MM.1S (cell line): ENCODE results near the gene LDLRAD4.

Experiments used
- CTCF ChIP-seq: fragments of 300-600 bp; sonication (generic); IDR thresholded peaks from 2 replicates; pipeline ENCODE4 v1.5.1; 2016; ENCODE audit warnings: antibody characterized with exemption, low read length, mixed read lengths
- EZH2 ChIP-seq: fragments of 300-600 bp; sonication (generic); optimal IDR thresholded peaks from 2 replicates; pipeline ENCODE3; 2017; ENCODE audit warnings: low read depth, mild to moderate bottlenecking, antibody characterized with exemption, low read length, mixed read lengths
- EZH2phosphoT487 ChIP-seq: fragments of 300-600 bp; sonication (generic); IDR thresholded peaks from 2 replicates; pipeline ENCODE4 v1.6.1; 2018; ENCODE audit warnings: antibody characterized with exemption, low read length

DNA sequence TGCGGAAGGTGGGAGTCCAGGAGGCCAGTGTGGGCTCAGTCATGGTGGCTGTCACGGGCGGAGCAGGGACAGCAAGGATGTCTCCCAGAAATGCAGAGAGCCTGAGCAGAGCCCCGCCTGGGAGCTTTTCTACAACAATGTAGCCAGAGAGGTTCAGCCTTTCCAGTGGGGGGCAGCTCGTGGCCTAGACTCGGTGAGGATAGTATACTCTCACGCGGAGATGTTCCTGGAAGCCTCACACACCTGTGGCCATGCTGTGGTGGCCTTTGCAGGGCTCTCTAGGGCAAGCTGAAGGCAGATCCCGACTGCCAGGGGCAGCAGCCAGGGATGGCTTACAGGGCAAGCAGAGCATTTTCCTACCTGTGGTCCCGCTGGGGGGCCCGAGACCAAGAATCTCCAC lies 244.1 kb downstream of the LDLRAD4 start:
- TF ChIP-seq CTCF (no peak), EZH2 (no peak), EZH2phosphoT487 (no peak)
